Measurements from ENCODE around the gene ZNF467.

The ZNF467 gene

GRCh38 chr7:149736478-149737360, 36.7 kb downstream of the ZNF467 start:
- no peak overlapping the region for H3K4me3 ChIP-seq (ENCODE audit: low read depth, low read length)
- no peak for TF ChIP-seq CTCF (IDR thresholded peaks at IDR 0.05; ENCODE audit: low read depth, low read length)

GRCh38 chr7:149735779-149736477, 37.5 kb downstream of the ZNF467 start:
- H3K4me3 ChIP-seq (ENCODE audit: low read depth, low read length), result no peak overlapping the region
- TF ChIP-seq CTCF (IDR thresholded peaks at IDR 0.05; ENCODE audit: low read depth, low read length), result no peak

DNA sequence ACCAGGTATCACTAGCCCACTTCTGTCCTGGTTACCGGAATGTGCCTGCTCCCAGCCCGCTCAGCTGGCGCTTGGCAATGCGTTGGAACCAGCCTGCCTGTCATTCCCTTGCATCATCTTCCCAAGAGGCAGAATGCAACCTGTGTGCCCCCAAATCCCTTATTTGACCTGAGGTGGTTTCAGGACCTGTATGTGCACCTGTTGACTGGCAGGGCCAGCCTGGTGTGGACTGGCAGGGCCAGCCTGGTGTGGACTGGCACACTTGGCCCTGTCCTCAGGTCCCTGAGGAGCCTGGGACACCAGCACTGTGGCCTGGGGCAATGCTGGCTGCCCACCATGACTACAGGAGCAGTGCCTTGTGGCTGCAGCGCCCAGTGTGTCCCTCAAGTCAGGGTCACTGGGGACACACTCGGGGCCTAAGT, 38.2 kb downstream of the ZNF467 start:
- H3K4me3 ChIP-seq (ENCODE audit: low read depth, low read length), result no peak overlapping the region
- no peak for TF ChIP-seq CTCF (IDR thresholded peaks at IDR 0.05; ENCODE audit: low read depth, low read length)

DNA sequence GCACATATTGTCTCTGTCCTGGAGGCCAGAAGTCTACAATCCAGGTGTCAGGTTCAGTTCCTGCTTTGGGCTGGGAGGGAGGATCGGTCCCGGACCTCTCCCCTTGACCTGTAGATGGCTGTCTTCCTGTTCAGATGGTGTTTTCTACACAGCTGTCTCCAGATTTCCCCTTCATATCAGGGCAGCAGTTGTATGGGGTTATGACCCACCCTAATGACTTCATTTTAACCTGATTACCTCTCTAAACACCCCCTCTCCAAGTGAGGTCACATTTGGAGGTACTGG, 38.7 kb downstream of the ZNF467 start:
- TF ChIP-seq CTCF (IDR thresholded peaks at IDR 0.05; ENCODE audit: low read depth, low read length), result no peak
- H3K4me3 ChIP-seq (ENCODE audit: low read depth, low read length), result no peak overlapping the region

GRCh38 chr7:149733924-149734790, 39.2 kb downstream of the ZNF467 start:
- TF ChIP-seq CTCF (IDR thresholded peaks at IDR 0.05; ENCODE audit: low read depth, low read length), result no peak

DNA sequence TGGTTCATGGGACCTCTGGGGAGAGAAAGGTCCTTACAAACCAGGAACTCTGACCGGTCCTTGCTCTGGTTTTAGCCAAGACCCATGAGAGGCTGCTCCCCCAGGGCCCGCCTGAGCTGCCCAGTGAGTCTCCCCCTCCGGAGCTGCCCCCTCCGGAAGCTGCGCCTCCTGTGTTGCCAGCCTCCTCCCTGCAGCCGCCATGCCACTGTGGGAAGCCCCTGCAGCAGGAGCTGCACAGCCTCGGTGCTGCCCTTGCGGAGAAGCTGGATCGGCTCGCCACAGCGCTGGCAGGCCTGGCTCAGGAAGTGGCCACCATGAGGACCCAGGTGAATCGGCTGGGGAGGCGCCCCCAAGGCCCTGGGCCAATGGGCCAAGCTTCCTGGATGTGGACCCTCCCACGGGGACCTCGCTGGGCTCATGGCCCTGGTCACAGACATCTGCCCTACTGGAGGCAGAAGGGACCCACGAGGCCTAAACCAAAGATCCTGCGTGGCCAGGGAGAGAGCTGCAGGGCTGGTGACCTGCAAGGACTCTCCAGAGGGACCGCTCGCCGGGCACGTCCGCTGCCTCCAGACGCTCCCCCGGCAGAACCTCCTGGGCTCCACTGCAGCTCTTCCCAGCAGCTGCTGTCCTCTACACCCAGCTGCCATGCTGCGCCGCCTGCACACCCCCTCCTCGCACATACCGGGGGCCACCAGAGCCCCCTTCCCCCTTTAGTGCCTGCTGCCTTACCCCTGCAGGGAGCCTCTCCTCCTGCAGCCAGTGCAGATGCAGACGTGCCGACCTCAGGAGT, 40.1 kb downstream of the ZNF467 start:
- TF ChIP-seq CTCF (IDR thresholded peaks at IDR 0.05; ENCODE audit: low read depth, low read length), result no peak
- no peak overlapping the region for H3K4me3 ChIP-seq (ENCODE audit: low read depth, low read length)

More at GRCh38 chr7:149733924-149734790, 39.2 kb downstream of the ZNF467 start:
- H3K4me3 ChIP-seq (ENCODE audit: low read depth, low read length), result no peak overlapping the region
